ENCODE measurements around the gene PIK3R1. TPM values are rescaled to one million over a fixed set of nuclear protein-coding genes. Genes with fewer than 3 reads are reported as not detected.

PIK3R1 gene
- total and polyA plus RNA-seq, 8 donors = 9.2 to 280 (median 52.3) TPM

GRCh38 chr5:68170826-68171558, 44.6 kb upstream of the PIK3R1 start:
- 47 to 66% (median 59%) methylated on average over 10 of the region's 10 CpGs for WGBS, 5 donors
- peak; percentile 31 to 34 for DNase-seq
- Histone ChIP-seq H3K4me1 (peaks cover 0 to 30% (median 2%) of the 10 kb centered on the region in 4 donors), H3K27ac (peak overlapping the region; percentile 41 to 85 (median 65)), H3K4me3 (no peak overlapping the region), H3K36me3 (no peaks in the 10 kb centered on the region), H3K9me3 (no peaks in the 10 kb centered on the region), H3K27me3 (no peaks in the 10 kb centered on the region)
- intact Hi-C loops (cut with DNase I; ENCODE audit: low total_unique reads) = no loop called here
- TF ChIP-seq EP300 (IDR thresholded peaks at IDR 0.05) = peak; percentile 94
- no peak for TF ChIP-seq CTCF (IDR thresholded peaks at IDR 0.05)
- no peak for TF ChIP-seq POLR2A (IDR thresholded peaks at IDR 0.05)
- TF ChIP-seq POLR2AphosphoS5 (IDR thresholded peaks at IDR 0.05) = peak; percentile 78 to 97 (median 88)

DNA sequence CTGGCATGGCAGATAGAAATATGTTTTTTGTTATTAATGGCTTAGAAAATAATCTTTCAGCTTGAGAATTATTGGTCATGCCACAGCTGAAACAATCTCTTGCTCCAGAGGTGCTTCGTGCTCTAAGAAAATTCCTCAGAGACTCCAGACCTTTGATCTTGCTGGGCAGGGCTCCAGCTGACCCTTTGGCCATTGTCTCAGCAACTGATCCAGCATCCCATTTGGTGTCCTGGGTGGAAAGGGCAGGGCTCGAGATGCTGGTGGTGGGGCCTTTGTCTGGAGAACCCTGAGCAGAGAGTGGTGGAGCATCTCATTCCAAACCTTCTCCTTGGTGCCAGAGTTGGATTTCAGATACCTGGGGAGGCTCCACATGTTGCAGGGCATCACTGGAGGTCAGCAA, 43.2 kb upstream of the PIK3R1 start:
- intact Hi-C loops (cut with DNase I; ENCODE audit: low total_unique reads) = no loop called here
- Histone ChIP-seq H3K36me3 (no peaks in the 10 kb centered on the region), H3K4me3 (no peak overlapping the region), H3K9me3 (no peaks in the 10 kb centered on the region), H3K27ac (peak overlapping the region in 3 of 5 donors; percentile 63 to 85 (median 65)), H3K27me3 (no peaks in the 10 kb centered on the region), H3K4me1 (peaks cover 0 to 30% (median 2%) of the 10 kb centered on the region in 4 donors)
- TF ChIP-seq POLR2A (IDR thresholded peaks at IDR 0.05) (no peak), POLR2AphosphoS5 (IDR thresholded peaks at IDR 0.05) (no peak), CTCF (IDR thresholded peaks at IDR 0.05) (no peak), EP300 (IDR thresholded peaks at IDR 0.05) (no peak)
- WGBS, 5 donors = 56 to 80% (median 59%) methylated on average over 2 of the region's 2 CpGs
- DNase-seq = no peak

GRCh38 chr5:68173007-68173406, 42.5 kb upstream of the PIK3R1 start:
- 80 to 97% (median 93%) methylated on average over 3 of the region's 3 CpGs for WGBS, 5 donors
- no peak for DNase-seq
- H3K36me3 ChIP-seq = no peaks in the 10 kb centered on the region
- peak overlapping the region in 1 of 5 donors; percentile 85 for H3K27ac ChIP-seq
- peaks cover 0 to 30% (median 2%) of the 10 kb centered on the region in 4 donors for H3K4me1 ChIP-seq
- H3K4me3 ChIP-seq = no peak overlapping the region
- no peaks in the 10 kb centered on the region for H3K9me3 ChIP-seq
- no peaks in the 10 kb centered on the region for H3K27me3 ChIP-seq
- TF ChIP-seq EP300 (IDR thresholded peaks at IDR 0.05) (no peak), CTCF (IDR thresholded peaks at IDR 0.05) (no peak), POLR2AphosphoS5 (IDR thresholded peaks at IDR 0.05) (no peak), POLR2A (IDR thresholded peaks at IDR 0.05) (no peak)
- intact Hi-C loops (cut with DNase I; ENCODE audit: low total_unique reads) = no loop called here

DNA sequence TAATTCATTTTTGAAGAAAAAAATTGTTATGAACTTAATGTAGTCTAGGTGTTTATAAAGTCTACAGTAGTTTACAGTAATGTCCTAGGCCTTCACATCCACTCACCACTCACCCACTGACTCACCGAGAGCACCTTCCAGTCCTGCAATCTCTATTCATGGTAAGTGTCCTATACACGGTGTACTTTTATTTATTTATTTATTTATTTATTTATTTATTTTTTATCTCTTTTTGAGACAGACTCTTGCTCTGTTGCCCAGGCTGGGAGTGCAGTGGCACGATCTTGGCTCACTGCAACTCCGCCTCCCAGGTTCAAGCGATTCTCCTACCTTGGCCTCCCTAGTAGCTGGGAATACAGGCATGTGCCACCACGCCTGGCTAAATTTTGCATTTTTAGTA, 39.3 kb upstream of the PIK3R1 start:
- H3K4me3 ChIP-seq = no peak overlapping the region
- no peak overlapping the region for H3K27ac ChIP-seq
- 95 to 98% (median 96%) methylated on average over 6 of the region's 6 CpGs for WGBS, 5 donors
- TF ChIP-seq CTCF (IDR thresholded peaks at IDR 0.05) (no peak), POLR2AphosphoS5 (IDR thresholded peaks at IDR 0.05) (no peak), EP300 (IDR thresholded peaks at IDR 0.05) (no peak), POLR2A (IDR thresholded peaks at IDR 0.05) (no peak)
- H3K4me1 ChIP-seq = peaks cover 0 to 18% (median 0%) of the 10 kb centered on the region in 4 donors
- no peaks in the 10 kb centered on the region for H3K36me3 ChIP-seq
- DNase-seq = no peak
- H3K9me3 ChIP-seq = no peaks in the 10 kb centered on the region
- intact Hi-C loops (cut with DNase I; ENCODE audit: low total_unique reads) = no loop called here
- H3K27me3 ChIP-seq = no peaks in the 10 kb centered on the region

Data from stomach (tissue), 9 donors.